Ishikawa (cell line): Measurements from ENCODE around the gene SLC24A2.

Experiments used
- CEBPB ChIP-seq: IDR thresholded peaks from 2 replicates; pipeline ENCODE4 v1.6.1; 2012
- CREB1 ChIP-seq: IDR thresholded peaks from 2 replicates; pipeline ENCODE4 v1.6.1; 2012; ENCODE audit warnings: low read depth
- EGR1 ChIP-seq: IDR thresholded peaks from 2 replicates; pipeline ENCODE4 v1.6.1; 2012
- EP300 ChIP-seq: IDR thresholded peaks from 2 replicates; pipeline ENCODE4 v1.6.1; 2012; ENCODE audit warnings: borderline replicate concordance
- FOXM1 ChIP-seq: IDR thresholded peaks from 2 replicates; pipeline ENCODE4 v1.6.1; 2012; ENCODE audit warnings: low read depth, borderline replicate concordance
- MAX ChIP-seq: IDR thresholded peaks from 2 replicates; pipeline ENCODE4 v1.6.1; 2012
- NFIC ChIP-seq: IDR thresholded peaks from 2 replicates; pipeline ENCODE4 v1.6.1; 2012
- RAD21 ChIP-seq: IDR thresholded peaks from 2 replicates; pipeline ENCODE4 v1.6.1; 2012; ENCODE audit warnings: low read depth
- REST ChIP-seq: IDR thresholded peaks from 2 replicates; pipeline ENCODE4 v1.6.1; 2012; ENCODE audit warnings: low read depth, mild to moderate bottlenecking
- TAF1 ChIP-seq: IDR thresholded peaks from 2 replicates; pipeline ENCODE4 v1.6.1; 2012; ENCODE audit warnings: low read depth, mild to moderate bottlenecking
- TCF12 ChIP-seq: IDR thresholded peaks from 2 replicates; pipeline ENCODE4 v1.6.1; 2012; ENCODE audit warnings: low read depth
- TEAD4 ChIP-seq: IDR thresholded peaks from 2 replicates; pipeline ENCODE4 v1.6.1; 2012
- USF1 ChIP-seq: IDR thresholded peaks from 2 replicates; pipeline ENCODE4 v1.6.1; 2012
- YY1 ChIP-seq: IDR thresholded peaks from 2 replicates; pipeline ENCODE4 v1.6.1; 2012; ENCODE audit warnings: low read depth
- ZBTB7A ChIP-seq: IDR thresholded peaks from 2 replicates; pipeline ENCODE4 v1.6.1; 2012; ENCODE audit warnings: low read depth

The SLC24A2 gene

GRCh38 chr9:19785230-19785629, 3.6 kb downstream of the SLC24A2 start:
- no peak for TF ChIP-seq MAX
- no peak for TF ChIP-seq ZBTB7A
- TF ChIP-seq EP300 = no peak
- no peak for TF ChIP-seq TCF12
- TF ChIP-seq TEAD4 = no peak
- no peak for TF ChIP-seq CREB1
- TF ChIP-seq YY1 = no peak
- TF ChIP-seq REST = no peak
- TF ChIP-seq USF1 = no peak
- TF ChIP-seq EGR1 = no peak
- no peak for TF ChIP-seq RAD21
- TF ChIP-seq NFIC = no peak

GRCh38 chr9:19784136-19784535, 4.7 kb downstream of the SLC24A2 start:
- TF ChIP-seq TAF1 = no peak
- TF ChIP-seq EP300 = no peak
- no peak for TF ChIP-seq CEBPB
- TF ChIP-seq MAX = no peak
- no peak for TF ChIP-seq TCF12
- no peak for TF ChIP-seq REST
- no peak for TF ChIP-seq EGR1
- no peak for TF ChIP-seq YY1

- no peak for TF ChIP-seq USF1
- TF ChIP-seq EGR1 = no peak
- TF ChIP-seq NFIC = no peak
- TF ChIP-seq RAD21 = no peak
- no peak for TF ChIP-seq TCF12
- no peak for TF ChIP-seq FOXM1
- no peak for TF ChIP-seq TEAD4
- TF ChIP-seq REST = no peak
- no peak for TF ChIP-seq MAX
- no peak for TF ChIP-seq TAF1
These were observed 5.3 kb downstream of the SLC24A2 start for GRCh38 chr9:19783500-19783899.

- no peak for TF ChIP-seq CREB1
- TF ChIP-seq CEBPB = no peak
- TF ChIP-seq NFIC = no peak
- peak; percentile 84 for TF ChIP-seq REST
- TF ChIP-seq EGR1 = no peak
- TF ChIP-seq TAF1 = no peak
These were observed 6.8 kb downstream of the SLC24A2 start for GRCh38 chr9:19782005-19782404.
